GM18867 (cell line): ENCODE measurements around the gene C1orf174.
A peak's percentile ranks its signal among the peaks of the same experiment; 100 is the strongest.
"Not testable (repeated sequence)": the region's sequence is repeated elsewhere in the genome, so short reads cannot be mapped to it uniquely, and the experiment has no call there.

Experiments used
- ATAC-seq: cut with Tn5 transposase; IDR thresholded peaks from one replicate; pipeline ENCODE4 v1.9.1; 2021; ENCODE audit warnings: mild to moderate bottlenecking, moderate library complexity; ENCODE audit not compliant: unreplicated experiment

C1orf174 gene

DNA sequence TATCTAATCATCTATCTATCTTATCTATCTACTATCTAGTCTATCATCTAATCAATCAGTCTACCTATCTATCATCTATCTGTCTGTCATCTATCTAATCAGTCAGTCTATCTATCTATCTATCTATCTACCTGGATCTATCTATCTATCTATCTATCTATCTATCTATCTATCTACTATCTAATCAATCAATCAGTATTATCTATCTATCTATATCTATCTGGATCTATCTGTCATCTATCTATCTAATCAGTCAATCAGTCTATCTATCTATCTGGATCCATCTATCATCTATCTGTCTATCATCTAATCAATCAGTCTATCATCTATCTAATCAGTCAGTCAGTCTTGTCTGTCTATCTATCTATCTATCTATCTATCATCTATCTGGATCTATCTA, 26.9 kb upstream of the C1orf174 start:
- no peak for ATAC-seq

GRCh38 chr1:3925762-3926161, 25.7 kb upstream of the C1orf174 start:
- no peak for ATAC-seq

GRCh38 chr1:3925256-3925655, 25.2 kb upstream of the C1orf174 start:
- ATAC-seq: no peak

DNA sequence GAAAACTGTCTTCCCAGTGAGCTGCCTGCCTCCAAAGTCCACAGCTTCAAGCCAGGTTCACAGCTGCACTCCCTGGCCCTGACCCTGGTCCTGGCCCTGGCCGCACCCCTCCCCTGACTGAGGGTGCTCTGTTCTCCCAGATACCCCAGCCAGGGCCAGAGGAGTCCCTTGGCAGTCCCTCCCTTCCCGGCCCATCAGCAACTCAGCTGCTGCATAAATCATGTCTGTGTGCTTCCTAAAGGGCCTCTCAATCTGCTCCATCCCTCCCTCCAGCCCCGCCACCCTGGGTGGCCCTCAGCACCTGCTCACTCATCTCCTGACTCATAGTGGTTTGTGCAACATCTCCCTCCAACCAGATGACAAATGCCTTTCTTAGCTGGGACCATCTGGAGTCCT, 24.8 kb upstream of the C1orf174 start:
- no peak for ATAC-seq

DNA sequence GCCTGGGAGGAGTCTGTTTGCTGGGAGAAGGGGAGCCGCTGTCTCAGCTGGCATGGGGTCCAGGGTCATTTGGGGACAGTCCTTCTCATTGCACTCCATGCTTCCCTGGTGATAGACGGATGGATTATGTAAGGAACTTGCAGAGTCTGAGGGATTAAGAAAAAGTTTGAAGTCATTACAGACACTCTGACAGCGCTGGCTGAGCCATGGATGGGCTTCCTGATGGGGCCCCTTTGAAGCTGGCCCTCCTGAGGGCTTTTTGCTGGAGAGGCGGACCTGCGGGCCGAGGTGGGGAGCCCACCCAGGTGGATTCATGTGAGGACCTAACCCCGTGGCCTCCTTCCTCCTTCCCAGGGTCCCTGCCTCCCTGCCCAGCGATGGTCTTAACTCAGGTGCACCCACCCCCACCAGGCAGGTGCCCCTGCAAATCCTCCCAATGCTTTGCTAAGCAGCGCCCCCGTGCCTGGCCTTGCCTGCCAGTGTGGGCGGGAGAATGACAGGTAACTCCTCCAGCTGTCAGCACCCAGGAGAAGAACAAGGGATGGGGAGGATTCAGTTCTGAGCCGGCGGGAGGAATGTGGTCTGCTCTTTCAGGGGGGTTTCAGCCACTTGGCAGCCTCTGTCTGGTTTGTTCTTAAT, 24.2 kb upstream of the C1orf174 start:
- no peak for ATAC-seq

DNA sequence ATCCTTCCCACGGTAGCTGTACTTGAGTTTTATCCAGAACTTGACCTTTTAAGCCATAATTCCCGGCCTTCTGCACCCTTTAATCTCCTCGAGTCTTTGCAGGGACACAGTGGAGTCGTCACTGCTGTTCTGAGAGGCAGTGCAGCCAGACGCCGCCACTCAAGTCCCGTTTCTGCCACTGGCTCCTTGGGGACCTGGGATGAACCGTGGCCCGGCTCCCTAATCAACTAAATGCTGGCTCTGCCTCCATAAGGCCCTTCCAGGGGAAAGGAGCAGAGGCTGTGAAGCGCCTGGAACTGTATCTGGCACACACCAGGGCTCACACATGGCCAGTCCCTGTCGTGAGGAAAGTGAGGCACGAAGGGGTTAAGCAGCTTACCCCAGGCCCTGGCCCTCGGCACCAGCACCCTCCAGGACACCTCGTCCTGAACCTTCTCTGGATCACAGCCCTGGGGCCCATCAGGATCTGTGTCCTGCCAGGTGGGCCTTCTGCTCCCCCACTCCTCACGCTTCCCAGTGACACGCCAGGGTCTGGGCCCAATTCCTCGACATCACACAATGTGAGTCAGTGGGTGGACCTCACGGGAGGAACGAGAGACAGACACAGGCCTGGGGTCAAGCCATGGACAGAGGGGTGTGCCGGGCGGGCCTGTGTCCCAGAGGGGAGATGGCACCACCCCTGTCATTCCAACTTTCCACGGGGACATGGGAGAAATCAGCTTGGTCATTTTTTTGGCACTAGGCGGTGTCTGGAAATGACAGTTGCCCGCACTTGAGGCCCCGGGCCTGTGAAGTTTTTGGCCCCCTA, 23.5 kb upstream of the C1orf174 start:
- no peak for ATAC-seq

DNA sequence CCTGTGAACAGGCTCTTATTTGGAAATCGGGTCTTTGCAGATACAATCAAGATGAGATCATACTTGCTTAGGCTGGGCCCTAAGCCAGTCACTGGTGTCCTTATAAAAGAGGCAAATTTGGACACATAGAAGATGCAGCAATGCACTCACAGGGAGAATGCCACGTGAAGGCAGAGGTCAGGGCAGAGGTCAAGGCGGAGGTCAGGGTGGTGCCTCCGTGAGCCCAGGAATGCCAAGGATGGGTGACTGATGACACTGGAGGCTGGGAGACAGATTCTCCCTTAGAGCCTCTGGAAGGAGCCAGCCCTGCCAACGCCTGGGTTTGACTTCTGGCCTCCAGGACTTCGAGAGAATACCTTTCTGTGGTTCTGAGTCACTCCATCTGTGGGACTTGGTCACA, 22.8 kb upstream of the C1orf174 start:
- ATAC-seq: no peak

GRCh38 chr1:3922201-3922725, 22.2 kb upstream of the C1orf174 start:
- peak; percentile 47 for ATAC-seq

DNA sequence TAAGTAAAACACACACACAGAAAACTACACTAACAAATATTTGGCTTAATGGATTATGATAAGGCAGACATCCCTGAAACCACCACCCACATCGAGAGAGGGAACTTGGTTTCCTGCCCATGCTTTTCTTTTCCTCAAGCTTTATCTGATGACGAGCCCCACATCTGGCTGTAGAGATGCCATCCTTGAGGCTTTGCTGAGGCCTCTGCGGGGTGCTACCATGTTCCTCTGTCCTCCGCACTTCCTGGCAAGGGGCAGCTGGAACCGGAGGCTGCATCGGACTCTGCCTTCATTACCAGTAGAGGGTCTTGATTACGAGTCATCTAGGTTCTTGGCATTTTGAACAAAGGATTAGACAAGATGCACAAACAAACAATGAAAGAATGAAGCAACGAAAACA, 21.7 kb upstream of the C1orf174 start:
- no peak for ATAC-seq

GRCh38 chr1:3919706-3920105, 19.6 kb upstream of the C1orf174 start:
- ATAC-seq: no peak

DNA sequence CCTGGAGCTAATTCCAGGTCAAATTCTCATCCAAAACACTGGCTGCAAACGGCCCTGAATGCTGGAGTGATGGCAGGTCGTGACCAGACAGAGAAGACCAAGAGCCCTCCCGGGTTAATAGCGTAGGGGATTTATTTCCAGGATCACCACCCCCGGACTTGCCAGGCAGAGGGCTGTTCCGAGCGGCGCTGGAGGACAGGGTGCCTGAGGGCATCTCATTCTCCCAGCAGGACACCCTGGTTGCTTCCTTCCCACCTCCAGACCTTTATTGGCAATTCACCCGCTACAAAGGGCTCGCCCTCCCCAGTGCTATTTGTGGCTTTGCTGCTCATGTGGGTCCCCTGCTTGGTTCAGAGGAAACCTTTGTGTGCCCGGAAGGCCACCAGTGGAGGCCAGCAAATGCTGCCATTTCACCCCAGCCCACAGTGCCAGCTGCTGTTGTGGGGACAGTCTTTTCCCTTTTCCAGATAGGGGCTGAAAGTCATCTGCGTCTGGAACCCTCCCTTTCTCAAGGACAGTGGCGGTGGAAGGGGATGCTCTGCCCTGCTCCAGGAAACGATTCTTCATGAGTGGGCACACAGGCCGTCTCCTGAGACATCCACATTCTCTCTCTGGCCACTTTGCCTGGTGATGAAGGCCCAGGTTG, 19.0 kb upstream of the C1orf174 start:
- no peak for ATAC-seq

DNA sequence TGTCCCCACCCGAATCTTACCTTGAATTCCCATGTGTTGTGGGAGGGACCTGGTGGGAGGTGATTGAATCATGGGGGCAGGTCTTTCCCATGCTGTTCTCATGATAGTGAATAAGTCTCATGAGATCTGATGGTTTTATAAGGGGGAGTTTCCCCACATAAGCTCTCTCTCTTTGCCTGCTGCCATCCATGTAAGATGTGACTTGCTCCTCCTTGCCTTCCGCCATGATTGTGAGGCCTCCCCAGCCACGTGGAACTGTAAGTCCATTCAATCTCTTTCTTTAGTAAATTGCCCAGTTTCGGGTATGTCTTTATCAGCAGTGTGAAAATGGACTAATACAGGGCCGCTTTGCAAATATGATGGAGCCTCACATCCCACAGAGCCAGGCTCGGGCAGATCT, 18.3 kb upstream of the C1orf174 start:
- ATAC-seq: not testable (repeated sequence)

DNA sequence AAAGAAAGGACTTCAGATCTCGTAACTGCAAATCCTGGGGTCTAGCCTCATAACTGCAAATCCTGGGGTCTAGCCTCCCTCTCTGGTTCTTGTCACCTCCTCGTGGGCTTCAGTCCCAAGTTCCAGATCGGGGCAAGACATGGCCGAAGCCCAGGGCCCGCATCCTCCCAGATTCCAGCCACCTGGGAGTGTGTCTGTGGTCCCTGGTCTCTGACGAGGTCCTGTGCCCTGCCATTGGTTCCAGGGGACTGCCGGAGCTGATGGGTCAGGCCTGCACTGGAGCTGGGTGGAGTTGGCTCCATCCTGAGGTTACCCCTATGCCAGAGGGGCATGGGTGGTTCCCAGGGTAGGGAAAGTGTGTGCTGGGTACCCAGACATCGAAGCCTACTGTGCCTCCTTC, 17.7 kb upstream of the C1orf174 start:
- no peak for ATAC-seq

GRCh38 chr1:3915551-3916121, 15.6 kb upstream of the C1orf174 start:
- no peak for ATAC-seq

DNA sequence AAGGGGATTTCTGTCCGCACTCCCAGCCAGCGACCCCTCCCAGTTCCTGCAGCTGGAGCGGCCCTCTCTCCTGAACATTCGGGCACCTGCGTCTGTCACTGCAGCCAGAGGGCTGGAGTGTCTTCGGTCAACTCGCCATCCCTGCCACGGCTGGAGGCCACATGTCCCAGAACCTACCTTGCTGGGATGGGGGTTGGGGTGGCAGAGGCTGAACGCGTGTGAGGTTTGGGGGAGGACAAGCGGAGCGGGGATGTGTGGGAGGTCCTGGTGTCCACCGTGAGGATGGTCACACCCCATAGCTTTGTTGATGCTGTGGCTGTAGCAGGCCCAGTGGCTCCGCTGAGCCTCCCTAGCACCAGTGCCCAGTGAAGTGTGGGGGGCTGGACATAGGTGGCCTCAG, 14.8 kb upstream of the C1orf174 start:
- no peak for ATAC-seq

- ATAC-seq: no peak
These were observed 14.3 kb upstream of the C1orf174 start for GRCh38 chr1:3914331-3914851.

DNA sequence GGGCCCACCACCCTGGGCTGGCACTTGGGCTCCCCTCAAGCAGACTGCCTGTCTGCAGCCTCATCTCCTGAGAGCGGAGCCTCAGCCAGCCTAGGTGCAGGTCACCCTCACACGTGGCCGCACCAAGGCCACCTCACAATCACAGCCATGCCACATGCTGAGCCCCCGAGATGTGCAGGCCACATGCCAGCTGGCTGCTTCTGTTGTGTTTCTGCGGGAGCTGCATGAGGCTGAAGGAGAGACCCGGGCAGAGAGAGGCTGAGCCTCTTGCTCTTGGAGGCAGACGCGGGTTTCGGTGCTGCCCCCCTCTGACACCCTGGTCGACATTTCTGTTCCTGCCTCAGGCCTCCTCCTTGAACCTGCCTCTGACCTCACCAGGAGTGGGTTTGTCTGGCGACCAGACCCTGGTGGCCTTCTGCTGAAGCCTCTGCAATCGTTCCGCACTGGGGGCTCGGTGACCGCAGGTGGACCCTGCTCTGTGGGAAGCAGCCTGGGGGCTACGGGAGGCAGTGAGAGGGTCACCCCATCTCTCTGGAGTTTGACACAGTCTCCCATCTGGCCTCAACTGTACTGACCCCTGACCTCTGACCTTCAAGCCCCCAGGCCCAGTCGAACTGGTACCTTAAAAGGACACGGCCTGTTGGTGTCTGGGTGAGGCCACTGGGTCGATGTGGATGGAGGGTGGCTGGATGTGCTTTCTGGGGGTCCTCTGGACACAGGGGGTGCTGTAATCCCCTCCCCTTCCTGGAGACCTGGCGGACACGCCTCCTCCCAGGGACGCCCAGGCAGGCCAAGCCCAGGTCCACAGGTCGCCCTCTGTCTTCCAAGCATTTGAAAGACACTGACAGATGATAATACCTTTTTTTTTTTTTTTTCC, 13.0 kb upstream of the C1orf174 start:
- no peak for ATAC-seq

DNA sequence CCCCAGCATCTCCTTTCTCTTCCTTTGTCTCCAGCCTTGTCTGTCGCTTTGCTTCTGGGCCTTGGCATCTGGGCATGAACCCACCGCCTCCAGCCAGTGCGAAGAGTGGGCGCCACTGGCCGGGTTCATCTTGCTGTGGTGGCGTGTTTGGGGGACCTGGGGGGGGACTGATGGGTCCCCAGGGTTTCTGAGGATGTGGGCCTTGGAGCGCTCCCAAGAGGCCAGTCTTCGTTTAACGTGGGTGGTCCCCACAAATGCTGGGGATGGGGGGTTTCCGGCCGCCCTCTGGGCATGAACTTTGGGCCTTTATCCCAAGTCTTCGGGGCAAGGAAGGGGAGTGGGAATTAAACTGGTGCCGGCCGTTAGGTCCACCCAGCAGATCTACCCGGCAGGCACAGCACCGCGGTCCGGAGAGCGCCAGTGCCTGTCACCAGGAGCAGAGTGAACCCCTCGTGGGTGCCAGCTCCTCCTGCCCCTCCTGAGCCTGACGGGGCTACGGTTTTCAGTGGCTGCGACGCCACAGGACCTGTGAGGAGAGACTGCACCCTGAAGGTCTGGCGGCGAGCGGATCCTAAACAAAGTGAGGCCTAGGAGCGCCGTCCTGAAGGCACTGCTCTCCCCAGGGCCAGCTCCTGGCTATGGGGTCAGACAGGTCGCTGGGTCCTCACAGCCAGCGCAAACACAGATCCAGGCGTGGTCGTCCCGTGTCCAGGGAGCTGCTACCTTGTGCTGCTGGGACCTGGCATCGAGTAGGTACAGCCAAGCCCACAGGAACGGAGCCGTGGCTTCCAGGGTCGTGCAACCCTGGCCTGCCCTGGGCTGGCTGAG, 12.1 kb upstream of the C1orf174 start:
- no peak for ATAC-seq
